HCT116 (cell line): Measurements from ENCODE around the gene FLG.
"Not testable (repeated sequence)": the region's sequence is repeated elsewhere in the genome, so short reads cannot be mapped to it uniquely, and the experiment has no call there.

Experiments
- CTCF ChIP-seq, 3 experiments: fragments of 200-600 bp in 1 of 3; sonication (generic) in 1 of 3; IDR thresholded peaks in 2 of 3; conservative IDR thresholded peaks in 1 of 3; 2 replicates each; pipeline ENCODE4 v1.5.1; 2012 to 2017; ENCODE audit warnings: low read depth in 2 of 3, low read length in 2 of 3, antibody characterized with exemption in 1 of 3, borderline replicate concordance in 1 of 3, control low read depth in 1 of 3, mild to moderate bottlenecking in 1 of 3, mixed read lengths in 1 of 3, mixed run types in 1 of 3, moderate library complexity in 1 of 3; ENCODE audit not compliant: insufficient read depth in 1 of 3
- FOSL1 ChIP-seq: IDR thresholded peaks from 2 replicates; pipeline ENCODE4 v1.6.1; 2012; ENCODE audit warnings: low read depth
- POLR2AphosphoS5 ChIP-seq: IDR thresholded peaks from 2 replicates; pipeline ENCODE4 v1.6.1; 2011; ENCODE audit warnings: mild to moderate bottlenecking, low read depth, low read length, moderate library complexity
- REST ChIP-seq: IDR thresholded peaks from 2 replicates; pipeline ENCODE4 v1.6.1; 2012; ENCODE audit warnings: low read depth
- ZNF274 ChIP-seq: fragments of 200-500 bp; sonication (Bioruptor generic); IDR thresholded peaks from 2 replicates; pipeline ENCODE4 v1.6.1; 2014; ENCODE audit warnings: mild to moderate bottlenecking, low read depth, low read length, inconsistent platforms

- not testable (repeated sequence) for TF ChIP-seq POLR2AphosphoS5; CTCF (IDR thresholded peaks at IDR 0.05 in 2 of 3, conservative IDR thresholded peaks at IDR 0.05 in 1 of 3; ENCODE audit: borderline replicate concordance in 1 of 3, insufficient read depth in 1 of 3, low read depth in 2 of 3, low read length in 2 of 3); FOSL1; ZNF274; REST
Observed at GRCh38 chr1:152303139-152303872, 21.7 kb downstream of the FLG start.
